ENCODE data around the gene ZNF816.
A peak's percentile ranks its signal among the peaks of the same experiment; 100 is the strongest.

ZNF816 gene

GRCh38 chr19:52943884-52944643 is 18.6 kb downstream of the ZNF816 start:
- H3K9me2 ChIP-seq (replicated peaks; ENCODE audit: insufficient read depth, low read length) = no peaks in the 10 kb centered on the region
- no peaks in the 10 kb centered on the region for H3K9me3 ChIP-seq (replicated peaks; ENCODE audit: insufficient read depth, low read length)
- H3K79me2 ChIP-seq (ENCODE audit: low read length) = no peaks in the 10 kb centered on the region
- H3K4me2 ChIP-seq (ENCODE audit: low read depth, low read length) = no peak overlapping the region
- H3K27me3 ChIP-seq (replicated peaks; ENCODE audit: insufficient read depth, low read length) = no peaks in the 10 kb centered on the region
- no peak for DNase-seq
- no peaks in the 10 kb centered on the region for H3K36me3 ChIP-seq (replicated peaks; ENCODE audit: insufficient read depth, low read length)
- no peak overlapping the region for H3K9ac ChIP-seq (ENCODE audit: low read length)
- H3K4me1 ChIP-seq (ENCODE audit: low read length) = no peaks in the 10 kb centered on the region
- no peak overlapping the region for H2AFZ ChIP-seq (ENCODE audit: low read length)
- H3K27ac ChIP-seq (ENCODE audit: low read length) = no peak overlapping the region
- no peaks in the 10 kb centered on the region for H4K20me1 ChIP-seq (ENCODE audit: insufficient read depth, low read length)
- no peak overlapping the region for H3K4me3 ChIP-seq (ENCODE audit: low read length)
- H3F3A ChIP-seq (ENCODE audit: insufficient read depth, low read length) = no peaks in the 10 kb centered on the region
- TF ChIP-seq EZH2 (optimal IDR thresholded peaks at IDR 0.05; ENCODE audit: low read depth, low read length) (no peak), EZH2phosphoT487 (IDR thresholded peaks at IDR 0.05; ENCODE audit: low read length) (no peak), CTCF (IDR thresholded peaks at IDR 0.05; ENCODE audit: low read length) (no peak)

DNA sequence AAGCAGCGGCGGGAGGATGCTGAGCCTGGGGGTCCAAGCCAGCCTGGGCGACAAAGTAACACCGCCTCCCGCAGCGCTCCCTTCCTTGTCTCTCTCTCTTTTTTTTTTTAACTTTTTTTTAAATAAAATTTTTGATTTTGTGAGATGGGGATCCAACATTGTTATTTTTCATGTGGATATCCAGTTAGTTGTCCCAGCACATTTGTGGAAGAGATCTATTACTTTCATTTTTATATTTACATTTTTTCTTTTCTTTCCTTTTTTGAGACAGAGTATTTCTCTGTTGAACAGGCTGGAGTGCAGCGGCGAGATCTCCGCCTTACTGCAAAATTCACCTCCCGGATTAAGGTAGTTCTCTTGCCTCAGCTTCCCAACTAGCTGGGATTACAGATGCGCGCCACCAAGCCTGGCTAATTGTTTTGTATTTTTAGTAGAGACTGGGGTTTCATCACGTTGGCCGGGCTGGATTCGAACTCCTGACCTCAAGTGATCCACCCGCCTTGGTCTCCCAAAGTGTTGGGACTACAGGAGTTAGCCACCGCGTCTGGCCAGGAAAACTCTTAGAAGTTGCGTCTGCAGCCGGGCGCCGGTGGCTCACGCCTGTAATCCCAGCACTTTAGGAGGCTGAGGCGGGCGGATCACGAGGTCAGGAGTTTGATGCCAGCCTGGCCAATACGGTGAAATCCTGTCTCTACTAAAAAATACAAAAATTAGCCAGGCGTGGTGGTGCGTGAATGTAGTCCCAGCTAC is 19.4 kb downstream of the ZNF816 start:
- no peaks in the 10 kb centered on the region for H3K36me3 ChIP-seq (replicated peaks; ENCODE audit: insufficient read depth, low read length)
- peak overlapping the region; percentile 86; the same call in 1 of the 2 replicates for H3K4me2 ChIP-seq (ENCODE audit: low read depth, low read length)
- no peaks in the 10 kb centered on the region for H4K20me1 ChIP-seq (ENCODE audit: insufficient read depth, low read length)
- no peaks in the 10 kb centered on the region for H3K27me3 ChIP-seq (replicated peaks; ENCODE audit: insufficient read depth, low read length)
- no peaks in the 10 kb centered on the region for H3F3A ChIP-seq (ENCODE audit: insufficient read depth, low read length)
- no peaks in the 10 kb centered on the region for H3K4me1 ChIP-seq (ENCODE audit: low read length)
- H3K9ac ChIP-seq (ENCODE audit: low read length) = no peak overlapping the region
- no peak overlapping the region for H3K27ac ChIP-seq (ENCODE audit: low read length)
- H2AFZ ChIP-seq (ENCODE audit: low read length) = peak overlapping the region; percentile 76
- H3K79me2 ChIP-seq (ENCODE audit: low read length) = no peaks in the 10 kb centered on the region
- DNase-seq = no peak
- H3K9me3 ChIP-seq (replicated peaks; ENCODE audit: insufficient read depth, low read length) = no peaks in the 10 kb centered on the region
- TF ChIP-seq EZH2phosphoT487 (IDR thresholded peaks at IDR 0.05; ENCODE audit: low read length) (no peak), CTCF (IDR thresholded peaks at IDR 0.05; ENCODE audit: low read length) (no peak), EZH2 (optimal IDR thresholded peaks at IDR 0.05; ENCODE audit: low read depth, low read length) (no peak)
- H3K4me3 ChIP-seq (ENCODE audit: low read length) = peak overlapping the region; percentile 60; the same call in 1 of the 2 replicates
- H3K9me2 ChIP-seq (replicated peaks; ENCODE audit: insufficient read depth, low read length) = no peaks in the 10 kb centered on the region

DNA sequence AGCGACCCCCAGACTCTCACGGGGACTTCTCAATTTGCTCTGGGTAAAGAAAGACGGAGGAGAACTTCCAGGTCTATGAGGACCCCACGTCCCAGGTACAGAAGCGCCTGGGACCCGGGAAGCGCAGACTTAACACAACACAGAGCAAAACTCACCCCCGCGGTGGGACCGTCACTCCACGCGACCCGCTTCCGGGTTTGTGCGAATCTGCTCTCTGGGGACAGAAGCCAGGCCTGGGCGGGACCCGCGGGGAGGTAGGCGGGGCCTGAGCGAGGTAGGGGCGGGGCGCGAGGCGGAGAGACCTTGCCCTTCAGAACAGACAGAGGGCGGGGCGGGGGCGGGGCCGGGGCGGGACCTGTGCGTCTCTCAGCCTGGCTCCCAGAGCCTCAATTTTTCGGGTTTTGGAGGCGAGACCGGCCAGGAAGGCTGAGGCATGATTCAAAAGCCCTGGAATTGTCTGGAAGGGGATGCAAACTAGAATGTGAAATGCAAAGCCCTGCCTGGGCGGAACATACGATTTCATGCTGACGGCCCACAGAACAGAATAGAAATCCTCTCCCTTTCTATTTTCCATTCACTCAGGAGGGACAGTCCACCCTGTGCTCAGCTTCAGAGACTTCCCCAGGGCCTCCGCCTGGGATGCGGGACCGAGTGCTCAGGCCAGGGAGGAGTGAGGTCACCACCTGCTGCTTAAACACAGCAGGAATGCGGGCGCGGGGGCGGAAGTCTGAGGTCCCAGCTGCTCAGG is 20.1 kb downstream of the ZNF816 start:
- H3K9ac ChIP-seq (ENCODE audit: low read length) = peak overlapping the region; percentile 64
- peak overlapping the region; percentile 69 for H3K4me3 ChIP-seq (ENCODE audit: low read length)
- no peaks in the 10 kb centered on the region for H3F3A ChIP-seq (ENCODE audit: insufficient read depth, low read length)
- no peaks in the 10 kb centered on the region for H3K27me3 ChIP-seq (replicated peaks; ENCODE audit: insufficient read depth, low read length)
- H3K79me2 ChIP-seq (ENCODE audit: low read length) = no peaks in the 10 kb centered on the region
- peak overlapping the region; percentile 86 for H2AFZ ChIP-seq (ENCODE audit: low read length)
- H3K27ac ChIP-seq (ENCODE audit: low read length) = no peak overlapping the region
- DNase-seq = peak; percentile 74
- H3K4me2 ChIP-seq (ENCODE audit: low read depth, low read length) = peak overlapping the region; percentile 86; the same call in 1 of the 2 replicates
- H4K20me1 ChIP-seq (ENCODE audit: insufficient read depth, low read length) = no peaks in the 10 kb centered on the region
- H3K9me2 ChIP-seq (replicated peaks; ENCODE audit: insufficient read depth, low read length) = no peaks in the 10 kb centered on the region
- no peaks in the 10 kb centered on the region for H3K36me3 ChIP-seq (replicated peaks; ENCODE audit: insufficient read depth, low read length)
- no peak for TF ChIP-seq EZH2 (optimal IDR thresholded peaks at IDR 0.05; ENCODE audit: low read depth, low read length)
- no peak for TF ChIP-seq EZH2phosphoT487 (IDR thresholded peaks at IDR 0.05; ENCODE audit: low read length)
- TF ChIP-seq CTCF (IDR thresholded peaks at IDR 0.05; ENCODE audit: low read length) = no peak
- no peaks in the 10 kb centered on the region for H3K4me1 ChIP-seq (ENCODE audit: low read length)
- no peaks in the 10 kb centered on the region for H3K9me3 ChIP-seq (replicated peaks; ENCODE audit: insufficient read depth, low read length)
